Measurements from ENCODE around the gene ZNF365.
"Not testable (repeated sequence)": the region's sequence is repeated elsewhere in the genome, so short reads cannot be mapped to it uniquely, and the experiment has no call there.

The ZNF365 gene

GRCh38 chr10:62377966-62378365 is 3.8 kb downstream of the ZNF365 start:
- DNase-seq: no peak

GRCh38 chr10:62378877-62379276 is 4.7 kb downstream of the ZNF365 start:
- not testable (repeated sequence) for DNase-seq

- no peak for DNase-seq
These were observed 5.2 kb downstream of the ZNF365 start for GRCh38 chr10:62379394-62379793.

DNA sequence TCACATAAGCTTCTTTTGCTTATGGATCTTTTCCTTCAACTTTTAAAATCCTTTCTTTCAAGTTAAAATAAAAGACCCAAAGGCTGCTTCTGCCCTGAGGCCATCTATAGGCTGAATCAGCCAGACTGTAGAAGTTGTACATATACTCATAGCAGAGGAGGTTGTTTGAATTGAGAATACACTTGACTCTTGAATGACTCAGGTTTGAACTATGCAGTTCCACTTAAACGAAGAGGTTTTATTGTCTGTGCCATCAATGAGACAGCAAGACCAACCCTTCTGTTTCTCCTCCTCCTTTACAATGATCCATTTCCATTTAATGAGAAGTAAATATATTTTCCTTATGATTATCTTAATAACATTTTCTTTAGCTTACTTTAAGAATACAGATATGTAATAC is 5.8 kb downstream of the ZNF365 start:
- no peak for DNase-seq

DNA sequence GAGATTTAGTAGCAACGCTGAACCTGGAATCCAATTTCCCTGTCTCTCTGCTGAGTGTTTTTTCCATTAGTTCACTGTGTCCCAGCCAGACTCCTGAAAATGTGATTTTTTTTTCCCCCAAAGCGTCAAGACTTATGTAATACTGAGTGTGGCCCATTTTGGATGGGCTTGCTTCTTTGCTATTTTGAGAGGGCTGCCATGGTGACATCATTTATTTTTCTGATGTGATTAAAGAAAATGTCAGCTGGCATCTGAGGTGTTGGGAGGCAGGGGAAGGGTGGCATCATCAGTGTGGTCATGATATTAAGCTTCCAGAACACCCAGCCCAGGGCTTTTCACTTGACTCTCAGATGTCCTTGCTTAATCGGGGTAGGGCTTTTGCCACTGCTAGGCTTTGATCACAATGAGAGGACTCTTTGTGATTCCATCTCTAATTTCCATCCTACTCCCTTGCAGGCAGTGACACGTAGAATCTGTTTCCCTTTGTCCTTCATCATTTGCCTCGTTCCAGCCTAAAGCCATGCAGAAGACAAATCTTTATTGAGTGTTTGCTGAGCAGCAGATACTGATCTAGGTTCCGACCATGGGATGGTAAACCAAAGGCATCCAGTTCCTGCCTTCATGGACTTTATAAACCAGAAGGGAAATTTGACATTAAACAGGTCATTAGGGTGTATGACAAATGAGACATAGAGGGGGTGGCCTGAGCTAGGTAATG is 7.4 kb downstream of the ZNF365 start:
- DNase-seq: no peak

- no peak for DNase-seq
These were observed 8.7 kb downstream of the ZNF365 start for GRCh38 chr10:62382831-62383230.

GRCh38 chr10:62384057-62384446 is 9.9 kb downstream of the ZNF365 start:
- DNase-seq: no peak

- no peak for DNase-seq
These were observed 10.4 kb downstream of the ZNF365 start for GRCh38 chr10:62384447-62385081.

DNA sequence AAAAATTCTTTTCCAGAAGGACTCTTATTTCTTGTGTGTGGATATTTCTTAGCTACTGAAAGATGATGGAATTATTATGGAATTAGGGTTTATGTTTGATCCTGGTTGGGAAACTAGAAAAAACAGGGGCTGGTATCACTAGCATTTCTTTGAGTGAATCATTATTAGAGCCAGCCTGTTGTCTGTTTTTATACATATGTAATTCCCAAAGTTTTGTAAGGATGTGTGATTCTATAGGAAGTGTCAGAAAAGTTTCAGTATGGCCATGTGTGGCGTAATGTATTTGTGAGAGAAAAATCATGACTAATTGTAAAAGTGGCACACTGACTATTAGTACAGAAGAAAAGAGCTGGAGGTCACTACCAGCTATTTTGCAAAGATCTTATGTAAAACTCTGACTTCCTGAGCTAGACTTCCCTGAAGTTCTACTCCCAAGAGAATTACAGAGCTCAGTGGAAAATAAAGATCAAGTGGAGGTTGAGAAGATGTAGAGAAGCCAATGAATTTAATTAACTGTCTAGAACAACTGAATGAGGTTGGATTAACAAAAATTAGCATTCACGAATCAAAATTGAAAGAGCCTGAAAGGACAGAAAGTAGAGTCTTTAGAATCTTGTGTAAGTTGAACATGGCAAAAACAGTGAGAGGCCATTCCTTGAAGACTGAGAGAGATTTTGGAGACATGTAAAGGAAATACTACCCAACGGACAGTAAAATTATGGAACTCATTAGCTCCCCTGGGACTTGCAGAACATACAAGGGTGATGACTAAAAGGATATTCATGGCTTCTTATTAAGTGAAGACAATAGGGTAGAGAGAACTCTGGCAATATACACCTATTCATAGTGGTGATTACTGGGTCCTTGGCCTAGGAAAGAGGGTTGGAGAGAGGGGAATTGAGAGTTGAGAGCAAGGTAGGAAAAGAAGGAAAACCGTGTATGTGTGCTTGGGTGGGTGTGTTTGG is 12.5 kb downstream of the ZNF365 start:
- no peak for DNase-seq

DNA sequence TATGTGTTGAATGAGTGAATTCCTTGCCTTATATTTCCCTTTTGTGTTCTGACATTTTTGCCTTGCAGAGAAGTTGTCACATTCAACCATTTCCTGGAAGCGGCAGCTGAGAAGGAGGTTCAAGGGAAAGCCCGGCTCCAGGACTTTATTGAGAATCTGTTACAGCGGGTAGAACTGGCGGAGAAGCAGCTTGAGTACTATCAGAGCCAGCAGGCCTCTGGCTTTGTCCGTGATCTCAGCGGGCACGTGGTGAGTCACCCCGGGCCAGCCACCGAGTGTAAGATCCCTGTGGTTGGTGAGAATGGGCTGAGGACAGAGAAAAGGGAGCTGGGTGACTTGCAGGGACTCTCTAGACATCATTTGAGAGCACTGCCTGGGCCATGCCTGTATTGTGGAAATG is 14.2 kb downstream of the ZNF365 start:
- no peak for DNase-seq

GRCh38 chr10:62390497-62391176 is 16.5 kb downstream of the ZNF365 start:
- no peak for DNase-seq

DNA sequence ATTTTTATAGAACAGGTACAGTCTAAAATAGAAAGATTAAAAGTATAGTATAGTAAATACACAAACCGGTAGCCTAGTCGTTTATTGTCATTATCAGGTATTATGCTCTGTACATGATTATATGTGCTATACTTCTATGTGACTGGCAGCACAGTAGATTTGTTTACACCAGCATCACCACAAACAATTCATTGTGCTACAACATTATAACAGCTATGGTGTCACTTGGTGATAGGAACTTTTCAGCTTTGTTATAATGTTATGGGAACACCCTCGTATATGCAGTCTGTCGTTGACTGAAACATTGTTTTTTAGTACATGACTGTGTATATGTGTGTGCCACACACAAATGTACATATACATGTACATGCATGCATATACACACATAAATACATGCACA is 19.1 kb downstream of the ZNF365 start:
- no peak for DNase-seq

DNA sequence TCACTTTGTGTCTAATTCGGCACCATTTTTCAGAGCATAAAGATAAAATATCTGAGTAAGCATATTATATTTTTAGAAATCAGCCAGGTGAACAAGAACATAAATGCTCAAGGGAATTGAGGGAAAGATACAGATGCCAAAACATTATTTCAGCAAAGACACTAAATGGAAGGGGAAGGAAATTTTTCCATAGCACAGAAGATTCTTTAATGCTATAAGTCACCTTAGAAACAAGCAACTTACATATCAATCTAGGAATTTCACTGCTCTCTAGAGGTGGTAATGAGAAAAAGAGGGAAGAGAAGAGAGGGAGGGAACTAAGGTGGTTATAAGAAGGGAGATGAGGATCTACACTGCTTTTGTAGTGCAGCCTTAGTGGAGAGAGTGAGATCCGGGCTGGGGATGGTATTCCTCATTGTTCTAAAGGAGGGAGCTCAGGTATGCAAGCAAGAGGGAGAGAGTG is 20.4 kb downstream of the ZNF365 start:
- no peak for DNase-seq

DNA sequence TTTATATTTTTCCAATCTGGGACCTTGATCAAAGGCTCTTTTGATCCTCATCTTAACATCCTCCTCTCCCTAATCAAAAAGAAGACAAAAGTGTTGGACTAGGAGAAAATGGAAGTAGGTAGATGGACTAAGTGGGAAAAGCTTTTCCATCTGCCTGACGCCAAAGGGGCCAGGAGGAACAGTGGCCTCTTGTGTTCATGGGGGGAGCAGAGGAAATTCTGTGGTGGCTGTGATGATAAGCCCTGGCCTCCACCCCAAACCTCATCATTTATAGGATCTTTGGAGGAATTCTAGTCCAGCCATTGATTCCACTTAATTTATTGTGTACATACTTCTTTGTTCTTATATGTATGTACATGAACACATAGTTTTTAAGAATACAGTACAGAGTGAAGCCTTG is 21.7 kb downstream of the ZNF365 start:
- DNase-seq: no peak

DNA sequence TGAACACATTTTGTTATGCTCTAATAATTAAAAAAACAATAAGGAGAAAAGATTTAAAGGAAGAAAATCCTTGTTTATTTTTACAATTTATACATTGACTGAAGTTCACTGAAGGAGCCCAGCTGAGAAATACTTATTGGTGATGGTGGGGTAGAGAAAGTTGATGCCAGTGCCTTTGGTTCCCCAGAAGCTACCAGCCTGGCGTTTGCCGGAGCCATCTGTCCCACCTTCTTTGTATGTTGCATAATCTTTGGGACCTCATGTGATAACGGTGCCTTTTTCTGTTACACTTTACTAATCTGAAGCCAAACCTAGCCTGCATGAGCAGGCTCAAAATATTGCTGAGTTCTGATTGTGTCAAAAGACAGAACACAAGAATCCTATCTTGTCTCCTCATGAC is 22.7 kb downstream of the ZNF365 start:
- DNase-seq: no peak

DNA sequence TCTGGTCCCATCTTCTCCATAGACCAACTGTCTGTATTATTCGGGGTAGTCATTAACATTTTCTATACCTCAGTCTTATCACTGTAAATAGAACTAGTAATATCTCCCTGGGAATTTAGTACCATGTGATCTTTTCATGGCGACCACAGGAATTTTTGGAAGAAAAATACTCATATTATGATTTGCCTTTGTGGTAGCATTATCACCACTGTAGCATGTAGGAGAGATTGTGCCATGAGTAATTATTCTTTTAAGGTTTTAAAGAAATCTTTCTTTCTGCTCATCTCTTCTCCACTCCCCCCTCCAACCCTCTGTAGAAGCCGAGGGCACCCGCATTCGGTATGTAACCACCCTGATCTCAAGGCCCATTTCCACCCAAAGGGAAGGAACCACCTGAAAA is 25.0 kb downstream of the ZNF365 start:
- DNase-seq: no peak

- DNase-seq: no peak
These were observed 28.3 kb downstream of the ZNF365 start for GRCh38 chr10:62402508-62402907.

- DNase-seq: not testable (repeated sequence)
These were observed 36.4 kb downstream of the ZNF365 start for GRCh38 chr10:62410528-62410927.

DNA sequence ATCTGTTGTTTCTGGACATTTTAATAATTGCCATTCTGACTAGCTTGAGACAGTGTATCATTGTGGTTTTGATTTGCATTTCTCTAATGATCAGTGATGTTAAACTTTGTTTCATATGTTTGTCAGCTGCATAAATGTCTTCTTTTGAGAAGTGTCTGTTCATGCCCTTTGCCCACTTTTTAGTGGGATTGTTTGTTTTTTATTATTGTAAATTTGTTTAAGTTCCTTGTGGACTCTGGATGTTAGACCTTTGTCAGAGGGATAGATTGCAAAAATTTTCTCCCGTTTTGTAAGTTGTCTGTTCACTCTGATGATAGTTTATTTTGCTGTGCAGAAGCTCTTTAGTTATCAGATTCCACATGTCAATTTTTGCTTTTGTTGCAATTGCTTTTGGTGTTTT is 36.8 kb downstream of the ZNF365 start:
- not testable (repeated sequence) for DNase-seq

DNA sequence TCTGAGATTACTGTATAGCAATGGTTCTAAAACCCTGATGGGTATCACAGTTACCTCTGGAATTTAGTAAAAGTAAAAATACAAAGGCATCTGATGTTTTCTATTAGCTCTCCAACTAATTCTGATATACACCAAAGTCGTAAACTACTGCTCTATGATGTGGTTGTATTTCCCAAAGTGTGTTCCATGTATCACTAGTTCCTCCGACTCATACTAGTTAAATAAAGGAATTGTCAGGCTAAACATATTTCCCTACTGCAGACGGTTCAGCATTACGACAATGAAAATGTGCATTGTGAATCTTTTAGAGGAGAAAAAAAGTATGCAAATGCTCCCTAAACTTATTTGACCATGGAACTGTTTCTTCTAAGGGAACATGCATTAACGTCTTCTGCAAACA is 38.9 kb downstream of the ZNF365 start:
- DNase-seq: no peak

DNA sequence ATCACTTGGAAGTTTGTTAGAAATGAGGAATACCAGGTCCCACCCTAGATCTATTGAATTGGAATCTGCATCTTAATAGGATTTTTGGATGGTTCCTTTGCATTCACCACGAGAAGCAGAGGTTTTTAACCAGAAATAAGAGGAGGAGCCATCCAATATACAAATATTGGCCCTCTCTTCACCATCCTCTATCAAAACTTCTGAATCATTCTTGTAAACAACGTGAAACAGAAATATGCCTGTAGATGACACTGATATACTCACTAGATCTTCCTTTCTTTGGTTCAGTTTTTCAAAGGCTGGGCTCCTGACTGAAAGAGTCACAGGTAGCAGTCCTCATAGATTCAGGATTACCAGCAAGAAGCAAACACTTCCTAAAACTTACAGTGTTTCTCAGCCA is 39.5 kb downstream of the ZNF365 start:
- DNase-seq: no peak

GRCh38 chr10:62414359-62414758 is 40.2 kb downstream of the ZNF365 start:
- DNase-seq: no peak

- DNase-seq: no peak
These were observed 48.0 kb downstream of the ZNF365 start for GRCh38 chr10:62422068-62422590.

Data from GDM1 (cell line).